Fibroblast of villous mesenchyme (primary cell): ENCODE data around the gene SYNJ2. TPM values are rescaled to one million over a fixed set of nuclear protein-coding genes. Genes with fewer than 3 reads are reported as not detected.

ENCODE experiments used
- DNase-seq: peaks from one replicate; pipeline ENCODE4 v3.0.0-alpha.2; 2010; ENCODE audit warnings: low read depth
- H3K4me3 ChIP-seq: 2 replicates; pipeline ENCODE4 v1.5.1; 2011; ENCODE audit warnings: low read depth, mild to moderate bottlenecking, low read length
- CTCF ChIP-seq: IDR thresholded peaks from 2 replicates; pipeline ENCODE4 v1.5.1; 2012; ENCODE audit warnings: low read depth, mild to moderate bottlenecking, low read length; ENCODE audit not compliant: insufficient read depth
- small RNA-seq: library from RNA; depleted of rRNA; stranded (forward); fragments of <200 nt; gene quantifications from one replicate; pipeline ENCODE3, GENCODE V24; 2012
- total RNA-seq: library from RNA; depleted of rRNA; stranded (reverse); fragments of >200 nt; gene quantifications from 2 replicates; pipeline ENCODE4 v1.2.3, GENCODE V29; 2012

The SYNJ2 gene
- total RNA-seq, 1 donor: 53.1 TPM

GRCh38 chr6:158143700-158144099 lies 162.0 kb downstream of the SYNJ2 start:
- no peak overlapping the region for H3K4me3 ChIP-seq
- peak; percentile 42 for TF ChIP-seq CTCF
- peak; percentile 30 for DNase-seq

Small RNA genes within 50 kb of the gene (small RNA-seq; reads per million reads assigned to genes)
- not detected for gene RNU6-786P

Other genes starting within 250 kb of the SYNJ2 start
- gene SNX9, start 158.6 kb upstream of the SYNJ2 start, total RNA-seq: 37.6 and 39.6 TPM in 2 replicates
- 13.2 and 26.3 TPM in 2 replicates for gene SERAC1, start 186.4 kb downstream of the SYNJ2 start, total RNA-seq
- 5.8 and 8.6 TPM in 2 replicates for gene GTF2H5, start 186.5 kb downstream of the SYNJ2 start, total RNA-seq